GM12801 (cell line): ENCODE measurements around the gene SPATA31D4.

Experiments
- CTCF ChIP-seq: IDR thresholded peaks from one replicate; pipeline ENCODE4 v1.5.1; 2011; ENCODE audit warnings: control low read depth; ENCODE audit not compliant: insufficient read length; ENCODE audit errors: extremely low read depth

The SPATA31D4 gene

GRCh38 chr9:81974764-81975163 lies 46.5 kb downstream of the SPATA31D4 start:
- no peak for TF ChIP-seq CTCF

GRCh38 chr9:81976351-81976750 lies 48.1 kb downstream of the SPATA31D4 start:
- no peak for TF ChIP-seq CTCF

GRCh38 chr9:81979196-81979595 lies 51.0 kb downstream of the SPATA31D4 start:
- TF ChIP-seq CTCF: no peak

GRCh38 chr9:81980568-81980967 lies 52.3 kb downstream of the SPATA31D4 start:
- TF ChIP-seq CTCF: no peak

- no peak for TF ChIP-seq CTCF
Observed at GRCh38 chr9:81981883-81982282, 53.7 kb downstream of the SPATA31D4 start.
